ENCODE results near the gene PROZ. TPM values are rescaled to one million over a fixed set of nuclear protein-coding genes. Genes with fewer than 3 reads are reported as not detected.
A peak's percentile ranks its signal among the peaks of the same experiment; 100 is the strongest.

The PROZ gene
- total and polyA plus RNA-seq, 2 of the 13 experiments (the other 11 are each of a cell fraction or from before 2014, with no cell fraction given): 5.6 to 22.5 TPM

DNA sequence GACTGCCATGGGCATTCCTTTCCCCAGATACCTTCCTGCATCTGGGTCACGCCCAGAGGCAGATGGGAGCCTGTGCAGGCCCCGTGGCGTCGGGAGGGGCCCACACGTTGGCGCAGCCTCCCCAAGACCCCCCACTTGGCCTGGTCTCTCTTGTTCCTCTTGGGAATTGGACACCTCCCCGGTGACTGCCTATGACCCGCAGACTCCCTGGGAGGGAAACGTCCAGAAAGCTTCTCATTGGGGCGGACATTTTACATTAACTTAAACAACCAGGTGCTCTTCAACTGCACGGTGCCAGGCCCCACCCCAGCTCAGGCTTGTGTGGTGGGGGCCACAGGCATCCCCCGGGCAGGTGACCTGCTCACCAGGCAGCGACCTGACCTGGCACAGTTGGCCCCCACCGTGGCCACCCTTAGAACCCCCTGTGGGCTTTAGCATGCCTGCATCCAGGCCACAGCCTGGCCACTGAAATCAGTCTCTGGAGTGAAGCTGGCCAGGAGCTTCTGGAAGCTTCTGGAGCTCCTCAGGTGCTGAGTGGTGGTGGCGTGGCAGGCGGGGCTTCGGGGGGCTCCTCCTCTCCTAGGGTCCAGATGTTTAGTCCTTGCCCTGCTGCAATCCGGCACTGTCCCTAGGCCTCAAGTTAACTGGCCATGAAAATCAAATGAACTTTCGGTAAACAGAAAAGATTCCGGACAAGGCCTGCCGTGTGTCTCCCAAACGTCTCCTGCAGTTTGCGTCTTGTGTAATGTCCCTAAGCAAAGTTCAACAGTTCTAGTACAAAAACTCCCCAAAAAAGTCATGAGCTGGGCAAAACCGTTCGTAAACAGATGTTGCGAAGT, 8.5 kb upstream of the PROZ start (continued):
- TF ChIP-seq, protein P1, sequence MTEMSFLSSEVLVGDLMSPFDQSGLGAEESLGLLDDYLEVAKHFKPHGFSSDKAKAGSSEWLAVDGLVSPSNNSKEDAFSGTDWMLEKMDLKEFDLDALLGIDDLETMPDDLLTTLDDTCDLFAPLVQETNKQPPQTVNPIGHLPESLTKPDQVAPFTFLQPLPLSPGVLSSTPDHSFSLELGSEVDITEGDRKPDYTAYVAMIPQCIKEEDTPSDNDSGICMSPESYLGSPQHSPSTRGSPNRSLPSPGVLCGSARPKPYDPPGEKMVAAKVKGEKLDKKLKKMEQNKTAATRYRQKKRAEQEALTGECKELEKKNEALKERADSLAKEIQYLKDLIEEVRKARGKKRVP (CRISPR knock-in tag; IDR thresholded peaks at IDR 0.05): 0 out of 4 replicates have a peak, but pooled peaks of 1 of the 2 experiments have one; percentile 29
- TF ChIP-seq DNMT3B (CRISPR knock-in tag; conservative IDR thresholded peaks at IDR 0.05) (no peak), GATAD1 (CRISPR knock-in tag; IDR thresholded peaks at IDR 0.05) (no peak), ZNF335 (CRISPR knock-in tag; IDR thresholded peaks at IDR 0.05) (no peak), ARID2 (CRISPR knock-in tag; IDR thresholded peaks at IDR 0.05; ENCODE audit: borderline replicate concordance) (no peak), KLF9 (CRISPR knock-in tag; IDR thresholded peaks at IDR 0.05; ENCODE audit: low read depth) (0 out of 2 replicates have a peak, but pooled peaks have one; percentile 65), MAZ (IDR thresholded peaks at IDR 0.05; ENCODE audit: borderline replicate concordance, low read depth, low read length) (no peak), MAZ (CRISPR knock-in tag; IDR thresholded peaks at IDR 0.05; ENCODE audit: low read depth) (peak; percentile 70), ELF4 (CRISPR knock-in tag; IDR thresholded peaks at IDR 0.05; ENCODE audit: borderline replicate concordance) (peak; percentile 79; the same call in 1 of the 2 replicates), CCDC6 (CRISPR knock-in tag; IDR thresholded peaks at IDR 0.05) (0 out of 2 replicates have a peak, but pooled peaks have one; percentile 52), NFE2L2 (IDR thresholded peaks at IDR 0.05; ENCODE audit: low read length) (no peak), RAD21 (CRISPR knock-in tag; IDR thresholded peaks at IDR 0.05) (peak; percentile 8; the same call in 1 of the 2 replicates), MED1 (CRISPR knock-in tag; IDR thresholded peaks at IDR 0.05) (peak; percentile 94), NCOR1 (IDR thresholded peaks at IDR 0.05; ENCODE audit: borderline replicate concordance, low read length) (peak; percentile 56; the same call in 1 of the 2 replicates), SOX5 (CRISPR knock-in tag; IDR thresholded peaks at IDR 0.05; ENCODE audit: borderline replicate concordance) (peak; percentile 71; the same call in 1 of the 2 replicates)
- TF ChIP-seq, protein P2, sequence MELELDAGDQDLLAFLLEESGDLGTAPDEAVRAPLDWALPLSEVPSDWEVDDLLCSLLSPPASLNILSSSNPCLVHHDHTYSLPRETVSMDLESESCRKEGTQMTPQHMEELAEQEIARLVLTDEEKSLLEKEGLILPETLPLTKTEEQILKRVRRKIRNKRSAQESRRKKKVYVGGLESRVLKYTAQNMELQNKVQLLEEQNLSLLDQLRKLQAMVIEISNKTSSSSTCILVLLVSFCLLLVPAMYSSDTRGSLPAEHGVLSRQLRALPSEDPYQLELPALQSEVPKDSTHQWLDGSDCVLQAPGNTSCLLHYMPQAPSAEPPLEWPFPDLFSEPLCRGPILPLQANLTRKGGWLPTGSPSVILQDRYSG (CRISPR knock-in tag; IDR thresholded peaks at IDR 0.05): 0 out of 2 replicates have a peak, but pooled peaks have one; percentile 57
- TF ChIP-seq, protein P3, sequence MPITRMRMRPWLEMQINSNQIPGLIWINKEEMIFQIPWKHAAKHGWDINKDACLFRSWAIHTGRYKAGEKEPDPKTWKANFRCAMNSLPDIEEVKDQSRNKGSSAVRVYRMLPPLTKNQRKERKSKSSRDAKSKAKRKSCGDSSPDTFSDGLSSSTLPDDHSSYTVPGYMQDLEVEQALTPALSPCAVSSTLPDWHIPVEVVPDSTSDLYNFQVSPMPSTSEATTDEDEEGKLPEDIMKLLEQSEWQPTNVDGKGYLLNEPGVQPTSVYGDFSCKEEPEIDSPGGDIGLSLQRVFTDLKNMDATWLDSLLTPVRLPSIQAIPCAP (CRISPR knock-in tag; IDR thresholded peaks at IDR 0.05; ENCODE audit: low read depth): no peak
- TF ChIP-seq, protein P4, sequence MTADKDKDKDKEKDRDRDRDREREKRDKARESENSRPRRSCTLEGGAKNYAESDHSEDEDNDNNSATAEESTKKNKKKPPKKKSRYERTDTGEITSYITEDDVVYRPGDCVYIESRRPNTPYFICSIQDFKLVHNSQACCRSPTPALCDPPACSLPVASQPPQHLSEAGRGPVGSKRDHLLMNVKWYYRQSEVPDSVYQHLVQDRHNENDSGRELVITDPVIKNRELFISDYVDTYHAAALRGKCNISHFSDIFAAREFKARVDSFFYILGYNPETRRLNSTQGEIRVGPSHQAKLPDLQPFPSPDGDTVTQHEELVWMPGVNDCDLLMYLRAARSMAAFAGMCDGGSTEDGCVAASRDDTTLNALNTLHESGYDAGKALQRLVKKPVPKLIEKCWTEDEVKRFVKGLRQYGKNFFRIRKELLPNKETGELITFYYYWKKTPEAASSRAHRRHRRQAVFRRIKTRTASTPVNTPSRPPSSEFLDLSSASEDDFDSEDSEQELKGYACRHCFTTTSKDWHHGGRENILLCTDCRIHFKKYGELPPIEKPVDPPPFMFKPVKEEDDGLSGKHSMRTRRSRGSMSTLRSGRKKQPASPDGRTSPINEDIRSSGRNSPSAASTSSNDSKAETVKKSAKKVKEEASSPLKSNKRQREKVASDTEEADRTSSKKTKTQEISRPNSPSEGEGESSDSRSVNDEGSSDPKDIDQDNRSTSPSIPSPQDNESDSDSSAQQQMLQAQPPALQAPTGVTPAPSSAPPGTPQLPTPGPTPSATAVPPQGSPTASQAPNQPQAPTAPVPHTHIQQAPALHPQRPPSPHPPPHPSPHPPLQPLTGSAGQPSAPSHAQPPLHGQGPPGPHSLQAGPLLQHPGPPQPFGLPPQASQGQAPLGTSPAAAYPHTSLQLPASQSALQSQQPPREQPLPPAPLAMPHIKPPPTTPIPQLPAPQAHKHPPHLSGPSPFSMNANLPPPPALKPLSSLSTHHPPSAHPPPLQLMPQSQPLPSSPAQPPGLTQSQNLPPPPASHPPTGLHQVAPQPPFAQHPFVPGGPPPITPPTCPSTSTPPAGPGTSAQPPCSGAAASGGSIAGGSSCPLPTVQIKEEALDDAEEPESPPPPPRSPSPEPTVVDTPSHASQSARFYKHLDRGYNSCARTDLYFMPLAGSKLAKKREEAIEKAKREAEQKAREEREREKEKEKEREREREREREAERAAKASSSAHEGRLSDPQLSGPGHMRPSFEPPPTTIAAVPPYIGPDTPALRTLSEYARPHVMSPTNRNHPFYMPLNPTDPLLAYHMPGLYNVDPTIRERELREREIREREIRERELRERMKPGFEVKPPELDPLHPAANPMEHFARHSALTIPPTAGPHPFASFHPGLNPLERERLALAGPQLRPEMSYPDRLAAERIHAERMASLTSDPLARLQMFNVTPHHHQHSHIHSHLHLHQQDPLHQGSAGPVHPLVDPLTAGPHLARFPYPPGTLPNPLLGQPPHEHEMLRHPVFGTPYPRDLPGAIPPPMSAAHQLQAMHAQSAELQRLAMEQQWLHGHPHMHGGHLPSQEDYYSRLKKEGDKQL (CRISPR knock-in tag; IDR thresholded peaks at IDR 0.05; ENCODE audit: low read depth): peak; percentile 68; the same call in 1 of the 2 replicates

Data from HepG2 (cell line).